Trophoblast cell (in vitro differentiated cells and primary cell): ENCODE data around the gene ATXN1.

ENCODE experiments used
- DNase-seq, 2 donors: peaks; one replicate each; pipeline ENCODE4 v3.0.0-alpha.2; 2016
- H2AFZ ChIP-seq: 2 replicates; pipeline ENCODE4 v1.6.1; 2013; ENCODE audit warnings: low read length, moderate library complexity, mild to moderate bottlenecking; ENCODE audit not compliant: insufficient read depth, poor library complexity
- H2AK5ac ChIP-seq: 2 replicates; pipeline ENCODE4 v1.6.1; 2013; ENCODE audit warnings: mild to moderate bottlenecking, low read length
- H2BK120ac ChIP-seq: 2 replicates; pipeline ENCODE4 v1.6.1; 2013; ENCODE audit warnings: low read length, mild to moderate bottlenecking, moderate library complexity; ENCODE audit not compliant: insufficient read depth, poor library complexity
- H2BK12ac ChIP-seq: 2 replicates; pipeline ENCODE4 v1.6.1; 2013; ENCODE audit warnings: mild to moderate bottlenecking, low read length, moderate library complexity
- H2BK5ac ChIP-seq: 2 replicates; pipeline ENCODE4 v1.6.1; 2013; ENCODE audit warnings: low read length, low read depth, moderate library complexity, mild to moderate bottlenecking; ENCODE audit not compliant: poor library complexity
- H3K14ac ChIP-seq: 2 replicates; pipeline ENCODE4 v1.6.1; 2013; ENCODE audit warnings: mild to moderate bottlenecking, low read length
- H3K18ac ChIP-seq: 2 replicates; pipeline ENCODE4 v1.6.1; 2013; ENCODE audit warnings: mild to moderate bottlenecking, low read length
- H3K23ac ChIP-seq: 2 replicates; pipeline ENCODE4 v1.6.1; 2013; ENCODE audit warnings: low read length
- H3K27ac ChIP-seq: 2 replicates; pipeline ENCODE4 v1.5.1; 2013; ENCODE audit warnings: low read depth, mild to moderate bottlenecking, inconsistent platforms, low read length, moderate library complexity
- H3K27me3 ChIP-seq: 2 replicates; pipeline ENCODE4 v1.6.1; 2013; ENCODE audit warnings: inconsistent platforms, mild to moderate bottlenecking, low read length, moderate library complexity; ENCODE audit not compliant: insufficient read depth
- H3K36me3 ChIP-seq, 2 experiments: 1 replicate in 1 of 2; 2 replicates in 1 of 2; pipeline ENCODE4 v1.6.1; 2013; ENCODE audit warnings: low read length in 2 of 2, mild to moderate bottlenecking in 2 of 2, moderate library complexity in 1 of 2; ENCODE audit not compliant: insufficient read depth in 2 of 2, control insufficient read depth in 1 of 2
- H3K4ac ChIP-seq: 2 replicates; pipeline ENCODE4 v1.6.1; 2013; ENCODE audit warnings: low read depth, mild to moderate bottlenecking, low read length, moderate library complexity
- H3K4me1 ChIP-seq, 2 experiments: 1 replicate in 1 of 2; 2 replicates in 1 of 2; pipeline ENCODE4 v1.6.1; 2013; ENCODE audit warnings: low read length in 2 of 2, mild to moderate bottlenecking in 2 of 2, moderate library complexity in 1 of 2; ENCODE audit not compliant: insufficient read depth in 2 of 2, control insufficient read depth in 1 of 2
- H3K4me2 ChIP-seq: 2 replicates; pipeline ENCODE4 v1.6.1; 2013; ENCODE audit warnings: inconsistent platforms, mild to moderate bottlenecking, low read length, moderate library complexity
- H3K4me3 ChIP-seq: 2 replicates; pipeline ENCODE4 v1.5.1; 2013; ENCODE audit warnings: mild to moderate bottlenecking, low read depth, low read length, inconsistent platforms
- H3K79me1 ChIP-seq: one replicate; pipeline ENCODE4 v1.6.1; 2013; ENCODE audit warnings: low read length
- H3K79me2 ChIP-seq: 2 replicates; pipeline ENCODE4 v1.6.1; 2013; ENCODE audit warnings: low read length, mild to moderate bottlenecking; ENCODE audit not compliant: control insufficient read depth, insufficient read depth, poor library complexity
- H3K9ac ChIP-seq: 2 replicates; pipeline ENCODE4 v1.6.1; 2013; ENCODE audit warnings: mild to moderate bottlenecking, low read length
- H3K9me3 ChIP-seq: 2 replicates; pipeline ENCODE4 v1.6.1; 2013; ENCODE audit warnings: low read depth, mild to moderate bottlenecking, control low read depth, inconsistent platforms, low read length; ENCODE audit not compliant: insufficient read depth
- H4K12ac ChIP-seq: 2 replicates; pipeline ENCODE4 v1.6.1; 2013; ENCODE audit warnings: low read depth, mild to moderate bottlenecking, low read length, moderate library complexity
- H4K8ac ChIP-seq: 2 replicates; pipeline ENCODE4 v1.6.1; 2013; ENCODE audit warnings: low read depth, mild to moderate bottlenecking, low read length, moderate library complexity
- H4K91ac ChIP-seq: one replicate; pipeline ENCODE4 v1.6.1; 2013; ENCODE audit warnings: low read depth, mild to moderate bottlenecking, low read length, moderate library complexity
- WGBS: extraction: QIAGEN DNeasy Blood & Tissue Kit; methylation state at CpG from one replicate; pipeline ENCODE4 v1.1.7; 2013; ENCODE audit warnings: missing lambda C conversion rate; ENCODE audit not compliant: insufficient read length, insufficient coverage; ENCODE audit errors: extremely low coverage; 5-methylcytosine and 5-hydroxymethylcytosine counted together

The ATXN1 gene

DNA sequence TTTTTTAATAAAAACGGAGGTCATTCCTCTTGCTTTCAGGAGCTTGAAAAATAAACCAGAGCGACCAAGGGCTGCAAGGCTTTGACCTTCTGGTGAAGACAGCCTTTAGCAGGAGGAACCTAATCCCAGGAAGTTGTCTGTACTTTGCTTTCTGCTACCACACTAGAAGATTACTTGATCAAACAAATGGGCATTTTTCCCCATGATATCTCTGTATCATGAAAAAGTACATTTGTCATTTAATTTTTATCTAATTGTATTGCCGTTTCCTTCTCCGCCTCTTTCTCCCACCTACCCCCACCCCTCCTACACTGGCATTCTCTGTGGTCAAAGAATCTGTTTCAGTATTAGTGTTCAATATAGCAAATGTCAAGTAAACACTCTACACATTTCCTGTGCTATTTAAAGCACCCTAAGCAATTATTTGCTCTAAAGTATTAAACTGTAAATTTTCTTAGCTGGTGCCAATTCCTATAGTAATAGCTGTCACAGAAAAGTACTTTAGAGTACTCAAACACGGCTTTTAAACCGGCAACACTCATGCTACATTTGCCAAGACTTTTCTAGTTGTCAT is 29.7 kb downstream of the ATXN1 start:
- Histone ChIP-seq H3K4me3 (no peak overlapping the region), H2AFZ (no peak overlapping the region), H3K9me3 (no peaks in the 10 kb centered on the region), H3K4me1 (no peaks in the 10 kb centered on the region), H2BK5ac (no peak overlapping the region), H3K79me1 (no peaks in the 10 kb centered on the region), H3K36me3 (no peaks in the 10 kb centered on the region), H3K23ac (no peak overlapping the region), H4K8ac (no peak overlapping the region), H2AK5ac (no peak overlapping the region), H2BK120ac (no peak overlapping the region), H3K14ac (no peak overlapping the region), H3K27me3 (no peaks in the 10 kb centered on the region), H2BK12ac (no peak overlapping the region), H3K4ac (no peak overlapping the region), H4K91ac (no peak overlapping the region), H3K18ac (no peak overlapping the region), H4K12ac (no peak overlapping the region), H3K9ac (no peak overlapping the region), H3K79me2 (no peaks in the 10 kb centered on the region), H3K27ac (no peak overlapping the region), H3K4me2 (no peak overlapping the region)
- no CpG with 5 or more reads among the region's 6 CpGs for WGBS
- no peak for DNase-seq

- DNase-seq, result peak; percentile 30 to 81
- no peak overlapping the region for H3K23ac ChIP-seq
- no peak overlapping the region for H3K4me2 ChIP-seq
- H3K4ac ChIP-seq, result no peak overlapping the region
- H3K27ac ChIP-seq, result no peak overlapping the region
- WGBS, result no CpG with 5 or more reads among the region's 7 CpGs
- H2BK12ac ChIP-seq, result no peak overlapping the region
- no peak overlapping the region for H3K9ac ChIP-seq
- H3K4me3 ChIP-seq, result no peak overlapping the region
- H3K9me3 ChIP-seq, result no peaks in the 10 kb centered on the region
- no peak overlapping the region for H2BK120ac ChIP-seq
- no peaks in the 10 kb centered on the region for H3K79me2 ChIP-seq
- no peak overlapping the region for H2AK5ac ChIP-seq
- no peak overlapping the region for H4K91ac ChIP-seq
- no peaks in the 10 kb centered on the region for H3K27me3 ChIP-seq
- no peaks in the 10 kb centered on the region for H3K36me3 ChIP-seq
- H4K12ac ChIP-seq, result no peak overlapping the region
- no peaks in the 10 kb centered on the region for H3K4me1 ChIP-seq
- no peaks in the 10 kb centered on the region for H3K79me1 ChIP-seq
- no peak overlapping the region for H3K18ac ChIP-seq
- no peak overlapping the region for H4K8ac ChIP-seq
- no peak overlapping the region for H3K14ac ChIP-seq
- no peak overlapping the region for H2BK5ac ChIP-seq
- H2AFZ ChIP-seq, result no peak overlapping the region
Observed at GRCh38 chr6:16730738-16731477, 30.4 kb downstream of the ATXN1 start.

DNA sequence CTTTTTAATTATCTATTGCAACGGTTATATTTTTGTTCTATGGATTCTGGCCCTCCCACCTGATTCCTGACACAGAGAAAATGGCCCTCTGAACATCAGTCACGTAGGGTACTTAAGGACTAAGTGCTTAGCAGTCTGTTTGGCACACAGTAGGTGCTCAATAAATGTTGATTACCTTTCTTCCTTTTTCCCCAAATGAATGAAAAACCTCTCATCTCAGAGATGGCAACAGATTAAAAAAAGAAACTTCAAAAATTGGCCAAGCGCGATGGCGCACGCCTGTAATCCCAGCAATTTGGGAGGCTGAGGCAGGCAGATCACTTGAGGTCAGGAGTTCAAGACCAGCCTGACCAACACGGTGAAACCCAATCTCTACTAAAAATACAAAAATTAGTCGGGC is 31.5 kb downstream of the ATXN1 start:
- Histone ChIP-seq H3K4me1 (no peaks in the 10 kb centered on the region), H3K4me3 (no peak overlapping the region), H3K23ac (no peak overlapping the region), H4K8ac (no peak overlapping the region), H2AFZ (no peak overlapping the region), H4K12ac (no peak overlapping the region), H3K27me3 (no peaks in the 10 kb centered on the region), H2BK120ac (no peak overlapping the region), H3K79me1 (no peaks in the 10 kb centered on the region), H3K27ac (no peak overlapping the region), H3K4me2 (no peak overlapping the region), H3K9ac (no peak overlapping the region), H3K18ac (no peak overlapping the region), H3K9me3 (no peaks in the 10 kb centered on the region), H2AK5ac (no peak overlapping the region), H2BK5ac (no peak overlapping the region), H2BK12ac (no peak overlapping the region), H3K79me2 (no peaks in the 10 kb centered on the region), H4K91ac (no peak overlapping the region), H3K14ac (no peak overlapping the region), H3K4ac (no peak overlapping the region), H3K36me3 (no peaks in the 10 kb centered on the region)
- WGBS, result no CpG with 5 or more reads among the region's 8 CpGs
- DNase-seq, result no peak

DNA sequence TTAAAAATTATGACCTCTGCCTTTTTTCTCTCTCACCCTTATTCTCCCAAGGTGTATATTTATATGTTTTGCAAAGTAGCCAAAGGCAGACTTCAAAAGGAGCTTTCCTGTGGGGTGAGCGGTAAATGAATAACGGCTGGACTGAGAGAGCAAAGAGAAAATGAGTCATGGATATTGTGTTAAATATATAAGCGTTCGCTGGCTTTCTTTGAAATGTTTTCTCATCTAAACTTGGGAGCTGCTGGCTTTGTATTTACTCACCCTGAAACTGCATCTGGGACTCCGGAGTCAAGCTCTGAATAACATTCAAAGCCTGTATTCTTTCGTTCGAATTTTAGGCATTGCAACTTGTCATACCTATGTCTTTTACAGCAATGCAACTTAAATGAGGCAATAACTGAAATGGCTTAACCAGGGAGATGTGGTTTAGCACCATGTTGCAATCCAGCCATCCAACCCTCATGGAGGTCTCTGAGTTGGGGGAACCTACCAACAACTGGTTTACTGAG is 32.0 kb downstream of the ATXN1 start:
- Histone ChIP-seq H4K12ac (no peak overlapping the region), H3K79me2 (no peaks in the 10 kb centered on the region), H3K79me1 (no peaks in the 10 kb centered on the region), H3K36me3 (no peaks in the 10 kb centered on the region), H3K9ac (no peak overlapping the region), H3K4me1 (peaks cover 2% of the 10 kb centered on the region in 2 experiments), H3K4me3 (no peak overlapping the region), H4K91ac (no peak overlapping the region), H2AFZ (no peak overlapping the region), H3K27ac (no peak overlapping the region), H3K18ac (no peak overlapping the region), H3K4me2 (no peak overlapping the region), H2BK5ac (no peak overlapping the region), H3K27me3 (no peaks in the 10 kb centered on the region), H3K23ac (no peak overlapping the region), H3K9me3 (no peaks in the 10 kb centered on the region), H2AK5ac (no peak overlapping the region), H3K4ac (no peak overlapping the region), H4K8ac (no peak overlapping the region), H2BK12ac (no peak overlapping the region), H2BK120ac (no peak overlapping the region), H3K14ac (no peak overlapping the region)
- WGBS, result no CpG with 5 or more reads among the region's 7 CpGs
- DNase-seq, result peak; percentile 20 to 47
